Right atrium auricular region (tissue), 2 donors: ENCODE results near the gene OTULINL. TPM values are rescaled to one million over a fixed set of nuclear protein-coding genes. Genes with fewer than 3 reads are reported as not detected.

ENCODE experiments used
- DNase-seq: peaks from one replicate; pipeline ENCODE4 v3.0.0-alpha.2; 2019; ENCODE audit warnings: low spot score
- H3K27ac ChIP-seq, 2 donors: fragments of 200-600 bp; sonication (generic); 1 replicate in 1 of 2; 2 replicates in 1 of 2; pipeline ENCODE4 v1.5.1; 2016 to 2019
- H3K27me3 ChIP-seq, 2 donors: fragments of 200-600 bp; sonication (generic); one replicate each; pipeline versions ENCODE4 v1.5.1 to v1.6.0; 2017 to 2019
- H3K36me3 ChIP-seq: fragments of 200-600 bp; sonication (generic); one replicate; pipeline ENCODE4 v1.5.1; 2016
- H3K4me1 ChIP-seq, 2 donors: fragments of 200-600 bp; sonication (generic); one replicate each; pipeline versions ENCODE4 v1.5.1 to v1.6.0; 2017 to 2019
- H3K4me3 ChIP-seq, 2 donors: fragments of 200-600 bp; sonication (generic); 1 replicate in 1 of 2; 2 replicates in 1 of 2; pipeline ENCODE4 v1.5.1; 2017 to 2019; ENCODE audit warnings: mild to moderate bottlenecking in 1 of 2, moderate library complexity in 1 of 2
- H3K9me3 ChIP-seq, 2 donors: fragments of 200-600 bp; sonication (generic); one replicate each; pipeline ENCODE4 v1.5.1; 2019
- CTCF ChIP-seq, 2 donors: fragments of 200-600 bp; sonication (generic); IDR thresholded peaks; one replicate each; pipeline ENCODE4 v1.5.1; 2019; ENCODE audit warnings: antibody characterized with exemption in 2 of 2
- total RNA-seq, 2 donors: library from RNA; depleted of rRNA; stranded (reverse); fragments of >200 nt; gene quantifications; one replicate each; pipeline ENCODE4 v1.1.0, GENCODE V29; 2016

Gene OTULINL
- total RNA-seq, 2 donors from 2014 or later: 1.6 to 2.1 TPM

- Histone ChIP-seq H3K27me3 (no peaks in the 10 kb centered on the region), H3K27ac (no peak overlapping the region), H3K9me3 (no peaks in the 10 kb centered on the region), H3K4me1 (no peaks in the 10 kb centered on the region), H3K4me3 (no peak overlapping the region), H3K36me3 (no peaks in the 10 kb centered on the region)
- TF ChIP-seq CTCF (IDR thresholded peaks at IDR 0.05): no peak
- DNase-seq: no peak
These were observed 23.7 kb upstream of the OTULINL start for GRCh38 chr5:14557791-14558415.

- TF ChIP-seq CTCF (IDR thresholded peaks at IDR 0.05): no peak
- Histone ChIP-seq H3K4me3 (no peak overlapping the region), H3K4me1 (no peaks in the 10 kb centered on the region), H3K9me3 (no peaks in the 10 kb centered on the region), H3K27me3 (no peaks in the 10 kb centered on the region), H3K36me3 (no peaks in the 10 kb centered on the region), H3K27ac (no peak overlapping the region)
- no peak for DNase-seq
These were observed 21.4 kb upstream of the OTULINL start for GRCh38 chr5:14560091-14560595.

- Histone ChIP-seq H3K9me3 (no peaks in the 10 kb centered on the region), H3K36me3 (no peaks in the 10 kb centered on the region), H3K4me1 (no peaks in the 10 kb centered on the region), H3K27me3 (no peaks in the 10 kb centered on the region), H3K4me3 (no peak overlapping the region), H3K27ac (no peak overlapping the region)
- DNase-seq: no peak
- no peak for TF ChIP-seq CTCF (IDR thresholded peaks at IDR 0.05)
These were observed 19.9 kb upstream of the OTULINL start for GRCh38 chr5:14561741-14562140.

- Histone ChIP-seq H3K4me3 (no peak overlapping the region), H3K27ac (no peak overlapping the region), H3K27me3 (no peaks in the 10 kb centered on the region), H3K36me3 (no peaks in the 10 kb centered on the region), H3K9me3 (no peaks in the 10 kb centered on the region), H3K4me1 (no peaks in the 10 kb centered on the region)
- no peak for DNase-seq
- TF ChIP-seq CTCF (IDR thresholded peaks at IDR 0.05): no peak
These were observed 13.3 kb upstream of the OTULINL start for GRCh38 chr5:14568333-14568732.

- Histone ChIP-seq H3K9me3 (no peaks in the 10 kb centered on the region), H3K36me3 (no peaks in the 10 kb centered on the region), H3K4me3 (no peak overlapping the region), H3K4me1 (peaks cover 0 to 8% of the 10 kb centered on the region in 2 donors), H3K27me3 (no peaks in the 10 kb centered on the region), H3K27ac (no peak overlapping the region)
- TF ChIP-seq CTCF (IDR thresholded peaks at IDR 0.05): no peak
- no peak for DNase-seq
These were observed 11.5 kb upstream of the OTULINL start for GRCh38 chr5:14569948-14570691.
